Activated CD8-positive, alpha-beta memory T cell treated with anti-CD3 and anti-CD28 coated beads, Interleukin-2, amount 50 U/mL, for 4 hours (primary cell): ENCODE results near the gene TMCC2.
"Not testable (repeated sequence)": the region's sequence is repeated elsewhere in the genome, so short reads cannot be mapped to it uniquely, and the experiment has no call there.

Experiments used
- DNase-seq: peaks from one replicate; pipeline ENCODE4 v3.0.0-alpha.2; 2020

The TMCC2 gene

GRCh38 chr1:205216588-205216987 is 11.2 kb upstream of the TMCC2 start:
- DNase-seq: no peak

DNA sequence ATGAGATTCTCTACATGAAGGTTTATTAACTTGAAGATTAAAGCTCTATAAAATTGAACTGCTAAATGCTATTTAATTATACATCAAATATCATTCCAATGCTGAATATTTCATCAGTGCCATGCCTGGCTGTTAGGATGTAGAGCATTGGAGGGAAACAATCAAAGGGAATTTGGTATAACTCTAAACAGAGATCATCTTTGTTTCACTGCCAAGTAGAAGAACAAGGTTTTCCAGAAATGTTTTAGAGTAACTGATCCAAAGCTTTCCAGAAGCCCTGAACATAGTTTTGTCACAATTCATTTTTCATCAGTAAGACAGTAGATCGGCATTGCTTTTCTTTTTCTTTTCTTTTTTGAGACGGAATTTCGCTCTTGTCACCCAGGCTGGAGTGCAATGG is 10.3 kb upstream of the TMCC2 start:
- no peak for DNase-seq

DNA sequence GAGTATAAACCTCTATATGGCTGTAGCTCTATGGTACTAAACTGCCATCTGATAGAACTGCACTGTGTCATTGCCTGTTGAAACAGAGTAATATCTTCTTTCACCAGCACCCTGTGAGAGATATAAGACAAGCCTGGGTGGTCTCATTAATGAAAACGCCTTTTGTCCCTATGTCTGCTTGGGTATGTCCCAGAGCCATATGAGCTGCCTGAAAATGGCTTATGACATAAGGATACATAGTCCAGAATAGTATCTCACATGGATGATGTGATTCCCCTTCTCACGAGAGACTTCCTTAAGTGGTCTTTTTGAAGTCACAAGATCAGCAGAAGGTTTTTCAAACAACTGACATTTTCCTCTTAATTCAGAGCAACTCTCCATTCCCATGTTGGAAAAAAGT is 7.3 kb upstream of the TMCC2 start:
- no peak for DNase-seq

GRCh38 chr1:205224736-205225135 is 3.0 kb upstream of the TMCC2 start:
- DNase-seq: no peak

DNA sequence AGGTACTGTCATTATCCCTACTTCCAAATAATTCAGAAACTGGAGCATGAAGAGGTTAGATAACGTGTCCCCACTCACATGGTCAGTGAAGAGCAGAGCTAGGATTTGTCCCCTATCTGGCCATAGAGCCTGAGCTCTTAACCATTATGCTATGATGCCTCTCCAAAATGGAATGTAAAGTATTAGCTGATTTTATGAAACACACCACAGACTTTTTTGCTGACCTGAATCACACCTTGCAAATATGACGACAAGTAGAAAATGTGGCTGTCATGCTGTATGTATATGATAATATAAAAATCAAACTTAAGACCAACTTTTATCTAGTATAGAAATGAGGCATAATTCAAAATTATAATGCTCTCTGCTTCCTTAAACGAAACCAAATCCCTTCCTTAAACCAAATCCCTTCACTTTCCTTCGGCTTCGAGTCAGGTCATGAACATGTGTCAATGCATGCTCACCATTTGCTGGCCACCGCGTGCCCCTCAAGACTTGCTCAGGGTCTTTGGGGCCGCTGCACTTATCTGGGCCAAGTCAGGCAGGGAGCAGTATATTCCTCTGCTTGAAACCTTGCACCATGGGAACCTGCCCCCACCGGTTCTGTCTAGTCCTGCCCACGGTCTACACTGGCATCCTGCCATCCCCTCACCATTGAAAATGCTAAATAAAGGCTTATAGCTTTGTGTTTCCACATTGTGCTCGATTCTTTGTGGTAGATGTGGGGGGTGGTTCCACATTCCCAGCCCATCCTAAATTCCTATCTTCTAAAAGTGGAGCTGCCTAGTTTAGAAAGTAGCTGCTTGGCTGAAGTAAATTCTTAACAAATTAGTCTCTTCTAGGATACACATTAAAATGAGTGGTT is 1.6 kb upstream of the TMCC2 start:
- no peak for DNase-seq

- DNase-seq: no peak
Measured at GRCh38 chr1:205226868-205227583, 720 bp upstream of the TMCC2 start.

DNA sequence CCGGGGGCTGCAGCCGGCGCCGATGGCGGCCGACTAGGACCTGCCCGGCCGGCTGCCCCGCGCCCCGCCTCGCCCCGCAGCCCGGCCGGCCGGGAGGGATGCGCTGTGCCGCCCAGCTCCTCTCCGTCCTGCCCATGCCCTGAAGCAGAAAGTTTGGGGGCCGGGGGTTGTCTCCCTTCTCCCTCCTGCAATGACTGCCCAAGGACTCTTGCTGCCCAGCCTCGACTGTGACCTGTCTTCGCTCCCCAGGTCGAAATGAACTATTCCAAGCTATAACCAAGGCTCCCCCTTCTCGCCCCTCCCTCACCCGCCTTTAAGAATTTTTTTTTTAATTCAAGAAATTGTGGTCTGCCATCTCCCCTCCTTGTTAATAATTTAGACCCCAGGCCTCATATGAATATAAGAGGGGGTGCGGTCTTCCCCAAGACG is 361 bp downstream of the TMCC2 start:
- DNase-seq: no peak

- DNase-seq: peak; percentile 61
Measured at GRCh38 chr1:205229399-205229871, 1.7 kb downstream of the TMCC2 start.

- no peak for DNase-seq
Measured at GRCh38 chr1:205229916-205230700, 2.4 kb downstream of the TMCC2 start.

GRCh38 chr1:205230982-205231381 is 3.2 kb downstream of the TMCC2 start:
- no peak for DNase-seq

- no peak for DNase-seq
Measured at GRCh38 chr1:205232127-205232820, 4.5 kb downstream of the TMCC2 start.

DNA sequence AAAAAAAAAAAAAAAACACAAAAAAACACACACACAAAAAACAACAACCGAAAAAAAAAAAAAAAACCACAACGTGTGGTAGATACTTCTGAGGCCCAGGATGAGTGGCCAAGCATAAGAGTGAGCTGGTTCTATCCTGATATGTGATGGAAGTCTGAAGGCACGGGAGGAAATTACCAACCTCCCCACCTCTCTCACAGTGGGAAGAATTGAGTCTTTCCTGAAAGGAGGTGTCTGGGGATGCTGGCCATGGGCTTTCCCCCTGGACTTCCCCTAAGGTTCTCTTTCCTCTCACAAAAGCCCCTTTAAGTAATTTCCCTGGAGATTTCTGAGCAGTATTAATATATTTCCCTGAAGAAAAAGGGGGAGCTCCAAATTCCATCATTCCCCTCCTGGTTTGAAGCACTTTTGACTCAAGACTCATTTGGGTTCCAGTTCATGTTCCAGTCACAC is 5.2 kb downstream of the TMCC2 start:
- DNase-seq: no peak

- DNase-seq: not testable (repeated sequence)
Measured at GRCh38 chr1:205233986-205234385, 6.2 kb downstream of the TMCC2 start.

DNA sequence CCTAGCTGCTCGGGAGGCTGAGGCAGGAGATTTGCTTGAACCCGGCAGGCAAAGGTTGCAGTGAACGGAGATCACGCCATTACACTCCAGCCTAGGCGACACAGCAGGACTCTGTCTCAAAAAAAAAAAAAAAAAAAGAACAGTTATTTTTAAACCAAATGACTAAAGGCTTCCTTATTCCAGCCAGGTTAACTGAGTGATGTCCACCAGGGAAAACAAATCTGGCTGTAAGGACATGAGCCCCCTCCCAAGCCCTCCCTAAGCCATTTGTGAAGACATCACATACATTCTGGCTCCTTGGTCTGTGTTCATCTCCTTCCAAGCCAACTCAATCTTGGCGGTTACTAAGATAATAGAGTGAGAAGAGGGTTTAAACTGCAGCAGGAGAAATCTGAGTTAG is 8.2 kb downstream of the TMCC2 start:
- DNase-seq: no peak

DNA sequence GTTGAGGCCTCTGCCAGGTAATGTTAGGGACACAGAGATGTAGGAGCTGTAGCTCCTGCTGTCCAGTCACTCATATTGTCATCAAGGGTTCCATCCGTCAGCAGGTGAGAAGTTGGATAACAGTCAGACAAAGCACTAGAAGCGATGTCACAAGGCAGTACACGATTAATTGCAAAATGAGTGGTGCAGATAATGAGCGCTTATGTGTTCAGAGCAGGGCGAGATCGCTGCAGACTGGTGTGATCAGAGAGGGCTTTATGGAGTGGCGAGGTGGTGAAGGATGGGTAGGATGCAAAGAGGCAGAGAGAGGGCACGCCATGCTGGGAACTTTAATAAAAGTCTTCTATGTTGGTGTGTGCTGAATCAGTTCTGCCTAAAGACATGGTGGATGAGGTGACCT is 8.8 kb downstream of the TMCC2 start:
- no peak for DNase-seq

DNA sequence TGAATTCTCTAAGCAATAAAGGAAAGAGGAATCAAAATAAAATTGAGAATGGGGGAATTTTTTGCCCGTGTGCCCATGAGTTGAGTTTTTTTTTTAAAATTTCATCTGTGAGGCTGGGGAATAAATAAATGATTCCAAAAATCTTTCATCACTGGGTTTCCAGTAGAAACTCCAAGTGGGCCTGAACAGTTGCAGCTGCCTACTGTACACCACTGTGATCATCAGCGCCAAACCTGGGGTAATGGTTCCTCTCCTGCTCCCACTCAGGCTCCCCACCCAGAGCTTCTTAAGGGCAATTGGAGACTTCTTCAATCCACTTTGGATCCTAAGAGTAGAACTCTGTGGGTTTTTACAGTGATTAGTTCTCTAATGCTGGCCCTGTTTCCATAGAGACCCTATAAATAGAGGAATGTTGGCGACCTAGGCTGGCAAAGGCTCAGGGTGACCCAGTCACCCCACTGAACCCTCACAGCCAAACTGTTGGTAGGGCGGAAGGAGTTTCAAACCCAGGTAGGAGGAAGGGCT is 9.3 kb downstream of the TMCC2 start:
- no peak for DNase-seq

DNA sequence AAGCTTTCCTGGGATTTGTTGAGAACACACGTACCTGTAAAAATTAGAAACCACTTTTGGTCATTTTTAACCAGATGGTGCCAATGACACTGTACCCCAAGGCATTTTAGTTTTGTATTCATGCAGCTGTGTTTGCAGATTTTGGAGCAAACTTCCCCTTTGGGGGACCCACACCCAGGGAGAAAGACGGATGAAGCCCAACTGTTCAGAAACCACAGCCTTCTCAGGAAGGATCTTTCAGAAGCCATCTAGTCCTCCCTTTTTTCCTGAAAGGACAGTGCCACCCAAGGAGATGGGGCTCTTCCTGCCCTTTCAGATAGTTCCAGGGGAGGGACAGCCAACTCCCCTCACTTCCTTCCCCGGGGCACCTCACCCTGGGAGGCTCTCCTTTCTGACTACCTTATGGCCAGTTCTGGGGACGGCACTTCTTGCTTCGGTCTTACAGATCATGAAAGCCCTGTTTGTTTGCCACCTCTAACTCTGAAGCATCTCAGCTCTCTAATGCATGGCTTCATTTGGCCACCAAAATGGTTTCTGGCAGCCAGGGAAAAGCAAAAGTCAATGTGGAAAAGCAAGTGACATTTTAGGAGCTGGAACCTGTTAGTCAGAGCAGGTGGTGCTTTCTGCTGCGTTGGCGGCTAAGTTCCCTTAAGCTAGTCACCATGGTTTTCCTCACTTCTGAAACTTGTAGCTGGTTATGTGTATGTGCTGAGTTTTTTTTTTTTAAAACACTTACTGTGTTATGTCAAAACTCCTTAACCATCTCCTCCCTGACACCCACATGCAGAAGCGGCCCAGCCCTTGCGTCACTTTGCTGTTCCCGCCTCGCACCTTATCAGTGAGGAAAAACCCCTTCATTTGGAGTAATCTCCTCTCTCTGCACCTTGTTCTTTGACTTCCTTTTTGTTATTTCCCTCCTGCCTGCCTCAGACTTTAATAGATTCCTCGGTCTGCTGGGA is 10.1 kb downstream of the TMCC2 start:
- DNase-seq: no peak

DNA sequence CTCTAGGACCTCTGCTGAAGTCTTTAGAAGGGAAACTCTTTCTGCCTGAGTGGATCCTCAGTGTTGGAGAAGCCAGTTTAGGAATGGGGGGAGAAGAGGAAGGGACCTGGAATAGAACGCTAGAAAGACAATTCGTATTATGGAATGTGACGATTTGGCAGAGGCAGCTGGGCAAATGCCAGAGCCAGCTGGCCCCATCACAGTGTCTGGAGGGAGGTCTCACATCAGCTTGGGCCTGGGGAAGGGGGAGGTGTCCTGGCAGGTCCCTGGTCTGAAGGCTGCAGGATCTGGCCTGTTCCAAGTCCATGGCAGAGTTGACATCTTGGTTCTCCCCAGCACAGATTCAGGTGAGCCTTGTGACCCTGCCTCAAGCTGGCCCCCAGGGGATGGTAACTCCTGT is 11.3 kb downstream of the TMCC2 start:
- DNase-seq: no peak

DNA sequence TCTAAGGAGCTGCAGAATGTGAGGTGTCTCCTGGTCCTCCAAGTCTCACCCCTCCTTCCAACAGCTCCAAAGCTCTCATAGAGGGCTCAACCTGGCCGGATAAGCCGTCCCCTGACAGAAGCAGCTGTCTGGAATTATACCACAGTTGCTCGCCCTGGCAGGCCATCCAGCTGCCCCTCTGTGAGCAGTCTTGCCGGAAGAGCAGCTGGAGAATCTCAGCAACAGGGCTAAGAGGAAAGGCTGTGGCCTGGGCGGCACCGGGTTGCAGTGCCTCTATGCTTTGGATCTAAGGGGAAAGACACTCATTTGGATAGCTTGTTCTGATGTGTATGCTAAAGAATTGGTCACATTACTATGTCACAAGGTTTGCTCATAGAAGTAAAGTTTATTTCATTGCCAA is 12.4 kb downstream of the TMCC2 start:
- DNase-seq: no peak

DNA sequence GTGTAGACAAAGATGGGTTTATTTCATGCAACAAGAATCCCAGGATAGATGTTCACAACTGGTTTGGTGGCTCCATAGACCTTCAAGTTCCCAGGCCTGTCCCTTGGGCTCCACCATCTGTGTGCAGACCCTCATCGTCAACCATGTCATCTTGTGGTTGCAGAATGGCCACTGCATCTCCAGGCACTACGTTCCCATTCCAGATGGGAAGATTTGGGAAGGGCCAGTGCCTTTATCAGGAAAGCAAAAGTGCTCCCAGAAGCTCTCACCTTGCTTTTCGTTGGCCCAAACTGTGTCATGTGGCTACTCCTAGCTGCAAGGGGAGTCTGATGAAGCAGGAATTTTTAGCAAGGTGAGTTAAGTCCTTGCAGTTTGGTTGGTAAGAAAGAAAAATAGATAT is 12.8 kb downstream of the TMCC2 start:
- DNase-seq: no peak

DNA sequence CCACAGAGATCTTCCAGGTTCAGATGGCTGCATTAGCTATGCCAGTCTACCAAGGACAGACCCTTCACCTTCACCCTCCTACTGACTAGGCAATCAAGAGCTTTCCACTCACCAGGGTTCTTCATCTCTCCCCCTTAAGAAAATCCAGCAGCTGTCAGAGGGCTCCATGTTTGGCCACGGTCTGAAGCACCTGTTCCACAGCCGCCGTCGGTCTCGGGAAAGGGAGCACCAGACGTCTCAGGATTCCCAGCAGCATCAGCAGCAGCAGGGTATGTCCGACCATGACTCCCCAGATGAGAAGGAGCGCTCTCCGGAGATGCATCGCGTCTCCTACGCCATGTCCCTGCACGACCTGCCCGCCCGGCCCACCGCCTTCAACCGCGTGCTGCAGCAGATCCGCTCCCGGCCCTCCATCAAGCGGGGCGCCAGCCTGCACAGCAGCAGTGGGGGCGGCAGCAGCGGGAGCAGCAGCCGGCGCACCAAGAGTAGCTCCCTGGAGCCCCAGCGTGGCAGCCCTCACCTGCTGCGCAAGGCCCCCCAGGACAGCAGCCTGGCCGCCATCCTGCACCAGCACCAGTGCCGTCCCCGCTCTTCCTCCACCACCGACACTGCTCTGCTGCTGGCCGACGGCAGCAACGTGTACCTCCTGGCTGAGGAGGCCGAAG is 13.8 kb downstream of the TMCC2 start:
- no peak for DNase-seq
